ENCODE results near the gene LHCGR.

The LHCGR gene

GRCh38 chr2:48738806-48739205 lies 16.7 kb downstream of the LHCGR start:
- TF ChIP-seq, protein P1, sequence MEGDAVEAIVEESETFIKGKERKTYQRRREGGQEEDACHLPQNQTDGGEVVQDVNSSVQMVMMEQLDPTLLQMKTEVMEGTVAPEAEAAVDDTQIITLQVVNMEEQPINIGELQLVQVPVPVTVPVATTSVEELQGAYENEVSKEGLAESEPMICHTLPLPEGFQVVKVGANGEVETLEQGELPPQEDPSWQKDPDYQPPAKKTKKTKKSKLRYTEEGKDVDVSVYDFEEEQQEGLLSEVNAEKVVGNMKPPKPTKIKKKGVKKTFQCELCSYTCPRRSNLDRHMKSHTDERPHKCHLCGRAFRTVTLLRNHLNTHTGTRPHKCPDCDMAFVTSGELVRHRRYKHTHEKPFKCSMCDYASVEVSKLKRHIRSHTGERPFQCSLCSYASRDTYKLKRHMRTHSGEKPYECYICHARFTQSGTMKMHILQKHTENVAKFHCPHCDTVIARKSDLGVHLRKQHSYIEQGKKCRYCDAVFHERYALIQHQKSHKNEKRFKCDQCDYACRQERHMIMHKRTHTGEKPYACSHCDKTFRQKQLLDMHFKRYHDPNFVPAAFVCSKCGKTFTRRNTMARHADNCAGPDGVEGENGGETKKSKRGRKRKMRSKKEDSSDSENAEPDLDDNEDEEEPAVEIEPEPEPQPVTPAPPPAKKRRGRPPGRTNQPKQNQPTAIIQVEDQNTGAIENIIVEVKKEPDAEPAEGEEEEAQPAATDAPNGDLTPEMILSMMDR (IDR thresholded peaks at IDR 0.05): no peak
- peaks cover 30% of the 10 kb centered on the region for H3K9me3 Mint-ChIP-seq
- no peak for DNase-seq
- H3K4me1 Mint-ChIP-seq: peaks cover 31% of the 10 kb centered on the region
- peaks cover 18% of the 10 kb centered on the region for H3K27me3 Mint-ChIP-seq (ENCODE audit: low read depth, poor library complexity)
- H3K36me3 Mint-ChIP-seq (ENCODE audit: low read depth): peaks cover 6% of the 10 kb centered on the region
- no peak overlapping the region for H3K4me3 Mint-ChIP-seq
- no peak overlapping the region for H3K27ac Mint-ChIP-seq

- Mint-ChIP-seq H3K36me3 (ENCODE audit: low read depth) (peaks cover 6% of the 10 kb centered on the region), H3K27ac (no peak overlapping the region), H3K27me3 (ENCODE audit: low read depth, poor library complexity) (peaks cover 23% of the 10 kb centered on the region), H3K4me3 (no peak overlapping the region), H3K4me1 (peaks cover 57% of the 10 kb centered on the region), H3K9me3 (peaks cover 30% of the 10 kb centered on the region)
- no peak for DNase-seq
- TF ChIP-seq, protein P1 (IDR thresholded peaks at IDR 0.05): no peak
Measured at GRCh38 chr2:48736251-48736650, 19.3 kb downstream of the LHCGR start.

- TF ChIP-seq, protein P1 (IDR thresholded peaks at IDR 0.05): no peak
- Mint-ChIP-seq H3K4me1 (peaks cover 61% of the 10 kb centered on the region), H3K9me3 (peaks cover 22% of the 10 kb centered on the region), H3K4me3 (no peak overlapping the region), H3K27me3 (ENCODE audit: low read depth, poor library complexity) (peaks cover 26% of the 10 kb centered on the region), H3K27ac (no peak overlapping the region), H3K36me3 (ENCODE audit: low read depth) (peaks cover 6% of the 10 kb centered on the region)
- no peak for DNase-seq
Measured at GRCh38 chr2:48734576-48735303, 20.8 kb downstream of the LHCGR start.

DNA sequence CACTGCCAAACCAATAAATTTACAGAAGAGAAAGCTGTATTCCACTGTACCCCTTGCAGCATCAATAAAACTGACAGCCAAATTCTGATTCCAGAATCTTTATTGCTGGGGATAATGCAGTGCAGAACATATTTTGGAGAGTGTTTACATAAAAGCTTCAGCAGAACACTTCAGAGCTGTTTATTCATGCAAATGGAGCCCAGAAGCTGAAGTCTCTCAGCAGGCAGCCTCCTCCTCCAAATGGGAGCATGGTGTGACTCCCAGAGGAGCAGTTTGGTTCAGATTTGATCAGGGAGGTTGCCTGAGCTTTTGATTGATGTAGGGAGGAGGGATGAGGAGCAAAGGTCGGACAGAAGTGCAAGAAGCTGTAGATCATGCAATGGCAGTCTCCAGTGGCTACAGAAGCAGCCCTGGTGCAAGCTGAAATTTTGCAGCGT lies 22.4 kb downstream of the LHCGR start:
- Mint-ChIP-seq H3K4me3 (peak overlapping the region; percentile 69), H3K36me3 (ENCODE audit: low read depth) (peaks cover 2% of the 10 kb centered on the region), H3K4me1 (peaks cover 71% of the 10 kb centered on the region), H3K27me3 (ENCODE audit: low read depth, poor library complexity) (peaks cover 30% of the 10 kb centered on the region), H3K9me3 (peaks cover 11% of the 10 kb centered on the region), H3K27ac (peak overlapping the region; percentile 22)
- peak; percentile 49 for DNase-seq
- TF ChIP-seq, protein P1 (IDR thresholded peaks at IDR 0.05): no peak

- no peak overlapping the region for H3K27ac Mint-ChIP-seq
- H3K36me3 Mint-ChIP-seq (ENCODE audit: low read depth): no peaks in the 10 kb centered on the region
- H3K9me3 Mint-ChIP-seq: no peaks in the 10 kb centered on the region
- H3K4me1 Mint-ChIP-seq: peaks cover 44% of the 10 kb centered on the region
- no peak for DNase-seq
- TF ChIP-seq, protein P1 (IDR thresholded peaks at IDR 0.05): no peak
- H3K27me3 Mint-ChIP-seq (ENCODE audit: low read depth, poor library complexity): peaks cover 15% of the 10 kb centered on the region
- H3K4me3 Mint-ChIP-seq: no peak overlapping the region
Measured at GRCh38 chr2:48728840-48729239, 26.7 kb downstream of the LHCGR start.

- no peaks in the 10 kb centered on the region for H3K9me3 Mint-ChIP-seq
- TF ChIP-seq, protein P1 (IDR thresholded peaks at IDR 0.05): no peak
- H3K4me1 Mint-ChIP-seq: peaks cover 43% of the 10 kb centered on the region
- no peak for DNase-seq
- H3K27ac Mint-ChIP-seq: no peak overlapping the region
- peaks cover 17% of the 10 kb centered on the region for H3K27me3 Mint-ChIP-seq (ENCODE audit: low read depth, poor library complexity)
- H3K36me3 Mint-ChIP-seq (ENCODE audit: low read depth): no peaks in the 10 kb centered on the region
- no peak overlapping the region for H3K4me3 Mint-ChIP-seq
Measured at GRCh38 chr2:48728295-48728694, 27.2 kb downstream of the LHCGR start.
